K562 (cell line): ENCODE data around the gene AGFG2. TPM values are rescaled to one million over a fixed set of nuclear protein-coding genes. Genes with fewer than 3 reads are reported as not detected.
A peak's percentile ranks its signal among the peaks of the same experiment; 100 is the strongest.

Experiments used
- ATF7 ChIP-seq: fragments of 450-650 bp; IDR thresholded peaks from 2 replicates; pipeline ENCODE4 v1.7.1; 2014; ENCODE audit warnings: mild to moderate bottlenecking, moderate library complexity
- CAMTA2 ChIP-seq: fragments of 250-450 bp; sonication (Bioruptor Pico); conservative IDR thresholded peaks from 2 replicates; pipeline ENCODE4 v1.5.1; 2022
- CSDE1 ChIP-seq, 2 experiments: fragments of 450-650 bp; IDR thresholded peaks; 2 replicates each; pipeline ENCODE4 v1.6.1; 2016; ENCODE audit warnings: mild to moderate bottlenecking in 1 of 2
- HDAC3 ChIP-seq: fragments of 450-650 bp; IDR thresholded peaks from 2 replicates; pipeline ENCODE4 v1.6.1; 2018; ENCODE audit warnings: borderline replicate concordance, mild to moderate bottlenecking, moderate library complexity; ENCODE audit not compliant: partially characterized antibody
- HNRNPH1 ChIP-seq: fragments of 200-400 bp; formaldehyde crosslinking; optimal IDR thresholded peaks from 2 replicates; pipeline ENCODE3; 2017; ENCODE audit warnings: low read depth, mild to moderate bottlenecking, low read length, moderate library complexity
- HNRNPLL ChIP-seq: fragments of 200-400 bp; formaldehyde crosslinking; IDR thresholded peaks from 2 replicates; pipeline ENCODE4 v1.6.1; 2017; ENCODE audit warnings: low read length, low read depth, mild to moderate bottlenecking; ENCODE audit not compliant: poor library complexity, severe bottlenecking
- MAZ ChIP-seq, 2 experiments: fragments of 450-650 bp in 1 of 2; sonication (generic) in 1 of 2; formaldehyde crosslinking; IDR thresholded peaks in 1 of 2; conservative IDR thresholded peaks in 1 of 2; 2 replicates each; pipeline versions ENCODE4 v1.4.0 to v1.5.0; 2020; ENCODE audit warnings: mild to moderate bottlenecking in 1 of 2, missing genetic modification reagents in 1 of 2
- MTA1 ChIP-seq: fragments of 450-650 bp; IDR thresholded peaks from 2 replicates; pipeline ENCODE4 v1.6.1; 2017; ENCODE audit warnings: borderline replicate concordance
- PHTF2 ChIP-seq: fragments of 250-450 bp; sonication (Bioruptor Pico); IDR thresholded peaks from 2 replicates; pipeline ENCODE4 v1.5.0; 2021; ENCODE audit warnings: mild to moderate bottlenecking
- RBFOX2 ChIP-seq: fragments of 200-400 bp; formaldehyde crosslinking; IDR thresholded peaks from 2 replicates; pipeline ENCODE4 v1.6.1; 2017; ENCODE audit warnings: low read depth, mild to moderate bottlenecking, low read length, moderate library complexity
- SIRT6 ChIP-seq: IDR thresholded peaks from one replicate; pipeline ENCODE4 v1.6.1; 2012; ENCODE audit warnings: low read depth, mild to moderate bottlenecking, control low read depth, inconsistent platforms, low read length, moderate library complexity
- SRSF7 ChIP-seq: fragments of 200-400 bp; formaldehyde crosslinking; optimal IDR thresholded peaks from 2 replicates; pipeline ENCODE3; 2017; ENCODE audit warnings: mild to moderate bottlenecking, low read depth, low read length
- SRSF9 ChIP-seq: fragments of 200-400 bp; formaldehyde crosslinking; IDR thresholded peaks from 2 replicates; pipeline ENCODE4 v1.6.1; 2017; ENCODE audit warnings: low read depth, low read length, borderline replicate concordance
- TAF7 ChIP-seq: fragments of 450-650 bp; IDR thresholded peaks from 2 replicates; pipeline ENCODE4 v1.6.1; 2016; ENCODE audit warnings: missing genetic modification characterization, missing compliant biosample characterization
- TAF9B ChIP-seq: fragments of 450-650 bp; IDR thresholded peaks from 2 replicates; pipeline ENCODE4 v1.6.1; 2018; ENCODE audit warnings: mild to moderate bottlenecking; ENCODE audit not compliant: partially characterized antibody
- TARDBP ChIP-seq: fragments of 450-650 bp; IDR thresholded peaks from 2 replicates; pipeline ENCODE4 v1.6.1; 2016
- ZBTB9 ChIP-seq: fragments of 450-650 bp; formaldehyde crosslinking; IDR thresholded peaks from 2 replicates; pipeline ENCODE4 v1.4.0; 2020; ENCODE audit warnings: mild to moderate bottlenecking, moderate library complexity
- ZKSCAN3 ChIP-seq: fragments of 250-450 bp; sonication (Bioruptor Pico); IDR thresholded peaks from 2 replicates; pipeline ENCODE4 v1.4.0; 2020
- polyA plus RNA-seq, 8 experiments: library from polyadenylated mRNA; depleted of rRNA in 4 of 8; stranded (reverse) in 5 of 8; unstranded in 3 of 8; fragments of >200 nt; fragmentation: Nextera tagmentation in 2 of 8; fragmentation: Illumina TruSeq in 1 of 8; extraction: Ambion mirVana in 2 of 8; extraction: Trizol in 1 of 8; gene quantifications; 2 replicates each; pipeline versions ENCODE4 v1.2.1 to v1.2.3, GENCODE V29; 2011 to 2014; ENCODE audit warnings: inconsistent platforms in 1 of 8, missing spikeins in 1 of 8
- total RNA-seq, 7 experiments: library from RNA; depleted of rRNA in 6 of 7; stranded (reverse); fragments of >200 nt in 6 of 7; fragmentation: Illumina TruSeq in 2 of 7; extraction: Trizol in 2 of 7; gene quantifications; 2 replicates each; pipeline versions ENCODE4 v1.2.1 to v1.2.3, GENCODE V29; 2011 to 2021; ENCODE audit warnings: low replicate concordance in 1 of 7
- TF ChIP-seq, protein P1 (sequence below): sonication (generic); formaldehyde crosslinking; IDR thresholded peaks from 2 replicates; pipeline ENCODE4 v1.8.0; 2023; ENCODE audit warnings: mild to moderate bottlenecking, missing genetic modification reagents
- TF ChIP-seq, protein P2 (sequence below): fragments of 250-450 bp; sonication (Bioruptor Pico); IDR thresholded peaks from 2 replicates; pipeline ENCODE4 v1.5.0; 2020; ENCODE audit warnings: mild to moderate bottlenecking, borderline replicate concordance

The AGFG2 gene
- total and polyA plus RNA-seq, 9 of the 15 experiments (the other 6 are each of a cell fraction or from before 2014, with no cell fraction given): 0.31 to 23.1 (median 6.5) TPM

- TF ChIP-seq TAF9B: no peak
- no peak for TF ChIP-seq TAF7 (tag)
- no peak for TF ChIP-seq ZBTB9
- TF ChIP-seq SRSF7: no peak
- no peak for TF ChIP-seq MTA1
- no peak for TF ChIP-seq HNRNPH1
- peak; percentile 42; the same call in 1 of the 2 replicates for TF ChIP-seq RBFOX2
- no peak for TF ChIP-seq PHTF2
- no peak for TF ChIP-seq HDAC3
- TF ChIP-seq ZKSCAN3 (CRISPR knock-in tag): no peak
- TF ChIP-seq, protein P1, sequence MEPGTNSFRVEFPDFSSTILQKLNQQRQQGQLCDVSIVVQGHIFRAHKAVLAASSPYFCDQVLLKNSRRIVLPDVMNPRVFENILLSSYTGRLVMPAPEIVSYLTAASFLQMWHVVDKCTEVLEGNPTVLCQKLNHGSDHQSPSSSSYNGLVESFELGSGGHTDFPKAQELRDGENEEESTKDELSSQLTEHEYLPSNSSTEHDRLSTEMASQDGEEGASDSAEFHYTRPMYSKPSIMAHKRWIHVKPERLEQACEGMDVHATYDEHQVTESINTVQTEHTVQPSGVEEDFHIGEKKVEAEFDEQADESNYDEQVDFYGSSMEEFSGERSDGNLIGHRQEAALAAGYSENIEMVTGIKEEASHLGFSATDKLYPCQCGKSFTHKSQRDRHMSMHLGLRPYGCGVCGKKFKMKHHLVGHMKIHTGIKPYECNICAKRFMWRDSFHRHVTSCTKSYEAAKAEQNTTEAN: no peak
- no peak for TF ChIP-seq ATF7
- no peak for TF ChIP-seq TARDBP
- no peak for TF ChIP-seq SIRT6
- TF ChIP-seq, protein P2, sequence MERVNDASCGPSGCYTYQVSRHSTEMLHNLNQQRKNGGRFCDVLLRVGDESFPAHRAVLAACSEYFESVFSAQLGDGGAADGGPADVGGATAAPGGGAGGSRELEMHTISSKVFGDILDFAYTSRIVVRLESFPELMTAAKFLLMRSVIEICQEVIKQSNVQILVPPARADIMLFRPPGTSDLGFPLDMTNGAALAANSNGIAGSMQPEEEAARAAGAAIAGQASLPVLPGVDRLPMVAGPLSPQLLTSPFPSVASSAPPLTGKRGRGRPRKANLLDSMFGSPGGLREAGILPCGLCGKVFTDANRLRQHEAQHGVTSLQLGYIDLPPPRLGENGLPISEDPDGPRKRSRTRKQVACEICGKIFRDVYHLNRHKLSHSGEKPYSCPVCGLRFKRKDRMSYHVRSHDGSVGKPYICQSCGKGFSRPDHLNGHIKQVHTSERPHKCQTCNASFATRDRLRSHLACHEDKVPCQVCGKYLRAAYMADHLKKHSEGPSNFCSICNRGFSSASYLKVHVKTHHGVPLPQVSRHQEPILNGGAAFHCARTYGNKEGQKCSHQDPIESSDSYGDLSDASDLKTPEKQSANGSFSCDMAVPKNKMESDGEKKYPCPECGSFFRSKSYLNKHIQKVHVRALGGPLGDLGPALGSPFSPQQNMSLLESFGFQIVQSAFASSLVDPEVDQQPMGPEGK (CRISPR knock-in tag): no peak
- no peak for TF ChIP-seq CSDE1 (IDR thresholded peaks at IDR 0.05)
- TF ChIP-seq CAMTA2 (CRISPR knock-in tag): no peak
- TF ChIP-seq HNRNPLL: peak; percentile 47
- TF ChIP-seq MAZ (CRISPR knock-in tag; conservative IDR thresholded peaks at IDR 0.05 in 1 of 2, IDR thresholded peaks at IDR 0.05 in 1 of 2): peak in 1 of 2 experiments; percentile 13; a peak in 1 of 4 replicates
- TF ChIP-seq SRSF9: no peak
Observed at GRCh38 chr7:100604976-100605911, 66.2 kb downstream of the AGFG2 start (continued).
